Colonic mucosa (tissue), 4 donors: ENCODE measurements around the gene CCNY. TPM values are rescaled to one million over a fixed set of nuclear protein-coding genes. Genes with fewer than 3 reads are reported as not detected.

ENCODE experiments used
- DNase-seq: peaks from one replicate; pipeline ENCODE4 v3.0.0-alpha.2; 2020
- H3K27ac ChIP-seq: fragments of 200-600 bp; one replicate; pipeline ENCODE4 v1.8.0; 2021
- H3K27me3 ChIP-seq: fragments of 200-600 bp; one replicate; pipeline ENCODE4 v1.8.0; 2021
- H3K36me3 ChIP-seq: fragments of 200-600 bp; one replicate; pipeline ENCODE4 v1.8.0; 2021
- H3K4me1 ChIP-seq: fragments of 200-600 bp; one replicate; pipeline ENCODE4 v1.8.0; 2021; ENCODE audit warnings: mild to moderate bottlenecking
- H3K4me3 ChIP-seq: fragments of 200-600 bp; one replicate; pipeline ENCODE4 v1.8.0; 2021
- H3K9ac ChIP-seq, 2 donors: one replicate each; pipeline ENCODE4 v1.7.0; 2013; ENCODE audit warnings: control low read depth in 2 of 2, low read depth in 2 of 2, low read length in 2 of 2
- H3K9me3 ChIP-seq: fragments of 200-600 bp; one replicate; pipeline ENCODE4 v1.8.0; 2021
- CTCF ChIP-seq: fragments of 200-600 bp; IDR thresholded peaks from one replicate; pipeline ENCODE4 v1.8.0; 2022; ENCODE audit warnings: antibody characterized with exemption, mild to moderate bottlenecking
- intact Hi-C: fragments of 100-400 bp; cut with DNase I; formaldehyde crosslinking; loops from one replicate; pipeline ENCODE4 v1.14.1; 2022
- total RNA-seq, 2 donors: library from RNA; stranded (reverse); fragmentation: NEBNext Ultra II Directional in 1 of 2; extraction: Animal tissue kit (Norgen Biotek cat#: 25700) in 1 of 2; gene quantifications; one replicate each; pipeline ENCODE4 v1.2.1, GENCODE V29; 2021
- donor health status: healthy.
- donor health status: DM: no; HTN: no; CAD: no.
- donor health status: DM: no; HTN: no; CAD: no.

CCNY gene
- total RNA-seq, 2 donors from 2014 or later: 43.5 to 68.6 TPM

- no peak overlapping the region for H3K9ac ChIP-seq
- H3K27ac ChIP-seq: no peak overlapping the region
- H3K4me3 ChIP-seq: no peak overlapping the region
- H3K36me3 ChIP-seq: no peaks in the 10 kb centered on the region
- TF ChIP-seq CTCF: no peak
- H3K9me3 ChIP-seq: no peaks in the 10 kb centered on the region
- no peaks in the 10 kb centered on the region for H3K27me3 ChIP-seq
- no peaks in the 10 kb centered on the region for H3K4me1 ChIP-seq
- no peak for DNase-seq
- intact Hi-C loops: no loop called here
These were observed 99.5 kb downstream of the CCNY start for GRCh38 chr10:35435824-35436223.

GRCh38 chr10:35437829-35438228 lies 101.5 kb downstream of the CCNY start:
- no peaks in the 10 kb centered on the region for H3K9me3 ChIP-seq
- H3K27me3 ChIP-seq: no peaks in the 10 kb centered on the region
- no peak overlapping the region for H3K9ac ChIP-seq
- intact Hi-C loops: no loop called here
- H3K36me3 ChIP-seq: no peaks in the 10 kb centered on the region
- H3K4me1 ChIP-seq: no peaks in the 10 kb centered on the region
- no peak for TF ChIP-seq CTCF
- no peak overlapping the region for H3K27ac ChIP-seq
- DNase-seq: no peak
- H3K4me3 ChIP-seq: no peak overlapping the region

- Histone ChIP-seq H3K4me1 (no peaks in the 10 kb centered on the region), H3K27me3 (no peaks in the 10 kb centered on the region), H3K9ac (no peak overlapping the region), H3K27ac (no peak overlapping the region), H3K4me3 (no peak overlapping the region), H3K36me3 (no peaks in the 10 kb centered on the region), H3K9me3 (no peaks in the 10 kb centered on the region)
- no peak for TF ChIP-seq CTCF
- DNase-seq: no peak
- intact Hi-C loops: no loop called here
These were observed 102.6 kb downstream of the CCNY start for GRCh38 chr10:35438718-35439571.

GRCh38 chr10:35440016-35440415 lies 103.7 kb downstream of the CCNY start:
- Histone ChIP-seq H3K9ac (no peak overlapping the region), H3K4me1 (no peaks in the 10 kb centered on the region), H3K4me3 (no peak overlapping the region), H3K27ac (no peak overlapping the region), H3K27me3 (no peaks in the 10 kb centered on the region), H3K36me3 (no peaks in the 10 kb centered on the region), H3K9me3 (no peaks in the 10 kb centered on the region)
- no peak for TF ChIP-seq CTCF
- intact Hi-C loops: no loop called here
- DNase-seq: no peak

- TF ChIP-seq CTCF: no peak
- H3K9me3 ChIP-seq: no peaks in the 10 kb centered on the region
These were observed 105.7 kb downstream of the CCNY start for GRCh38 chr10:35442028-35442427.

More at GRCh38 chr10:35442028-35442427, 105.7 kb downstream of the CCNY start:
- H3K4me3 ChIP-seq: no peak overlapping the region
- no peak for DNase-seq
- H3K36me3 ChIP-seq: no peaks in the 10 kb centered on the region
- H3K9ac ChIP-seq: no peak overlapping the region
- no peak overlapping the region for H3K27ac ChIP-seq
- H3K27me3 ChIP-seq: no peaks in the 10 kb centered on the region
- no peaks in the 10 kb centered on the region for H3K4me1 ChIP-seq
- intact Hi-C loops: no loop called here
